ENCODE results near the gene HRK. TPM values are rescaled to one million over a fixed set of nuclear protein-coding genes. Genes with fewer than 3 reads are reported as not detected.
A peak's percentile ranks its signal among the peaks of the same experiment; 100 is the strongest.

HRK gene
- total and polyA plus RNA-seq, 4 donors, result 0.14 TPM; not detected in 3

GRCh38 chr12:116863275-116863767 lies 17.9 kb downstream of the HRK start:
- no peak overlapping the region for H3K9ac ChIP-seq (ENCODE audit: low read depth in 1 of 2, low read length in 2 of 2)
- no peak overlapping the region for H3K4me3 ChIP-seq (ENCODE audit: low read depth in 1 of 3, low read length in 3 of 3)
- H3K4me1 ChIP-seq (ENCODE audit: control insufficient read depth in 4 of 4, insufficient read depth in 4 of 4, low read length in 3 of 4), result no peaks in the 10 kb centered on the region
- no peaks in the 10 kb centered on the region for H3K9me3 ChIP-seq (ENCODE audit: control insufficient read depth in 4 of 4, low read length in 3 of 4)
- H3K27ac ChIP-seq (ENCODE audit: low read depth in 1 of 2, low read length in 2 of 2), result no peak overlapping the region
- no peaks in the 10 kb centered on the region for H3K36me3 ChIP-seq (ENCODE audit: control insufficient read depth in 4 of 4, insufficient read depth in 3 of 4, low read depth in 1 of 4, low read length in 3 of 4)
- H3K27me3 ChIP-seq (ENCODE audit: control insufficient read depth in 4 of 4, insufficient read depth in 4 of 4, low read length in 3 of 4), result peaks cover 0 to 9% (median 0%) of the 10 kb centered on the region in 4 donors
- WGBS, result 47% methylated on average over 6 of the region's 6 CpGs
- DNase-seq (ENCODE audit: low spot score), result no peak
- TF ChIP-seq RAD21 (IDR thresholded peaks at IDR 0.05), result peak in 1 of 2 donors; percentile 21
- no peak for TF ChIP-seq RXRA (IDR thresholded peaks at IDR 0.05)

- WGBS, result 89% methylated on average over 4 of the region's 4 CpGs
- no peak overlapping the region for H3K9ac ChIP-seq (ENCODE audit: low read depth in 1 of 2, low read length in 2 of 2)
- no peak overlapping the region for H3K4me3 ChIP-seq (ENCODE audit: low read depth in 1 of 3, low read length in 3 of 3)
- H3K36me3 ChIP-seq (ENCODE audit: control insufficient read depth in 4 of 4, insufficient read depth in 3 of 4, low read depth in 1 of 4, low read length in 3 of 4), result no peaks in the 10 kb centered on the region
- H3K27me3 ChIP-seq (ENCODE audit: control insufficient read depth in 4 of 4, insufficient read depth in 4 of 4, low read length in 3 of 4), result peaks cover 0 to 9% (median 0%) of the 10 kb centered on the region in 4 donors
- no peaks in the 10 kb centered on the region for H3K9me3 ChIP-seq (ENCODE audit: control insufficient read depth in 4 of 4, low read length in 3 of 4)
- no peaks in the 10 kb centered on the region for H3K4me1 ChIP-seq (ENCODE audit: control insufficient read depth in 4 of 4, insufficient read depth in 4 of 4, low read length in 3 of 4)
- no peak for DNase-seq (ENCODE audit: low spot score)
- no peak overlapping the region for H3K27ac ChIP-seq (ENCODE audit: low read depth in 1 of 2, low read length in 2 of 2)
- TF ChIP-seq RXRA (IDR thresholded peaks at IDR 0.05) (no peak), FOXA1 (IDR thresholded peaks at IDR 0.05) (no peak), YY1 (IDR thresholded peaks at IDR 0.05) (no peak)
Observed at GRCh38 chr12:116862167-116862566, 19.1 kb downstream of the HRK start.

- DNase-seq (ENCODE audit: low spot score), result no peak
- H3K27me3 ChIP-seq (ENCODE audit: control insufficient read depth in 4 of 4, insufficient read depth in 4 of 4, low read length in 3 of 4), result peaks cover 0 to 9% (median 0%) of the 10 kb centered on the region in 4 donors
- H3K27ac ChIP-seq (ENCODE audit: low read depth in 1 of 2, low read length in 2 of 2), result no peak overlapping the region
- no peak overlapping the region for H3K9ac ChIP-seq (ENCODE audit: low read depth in 1 of 2, low read length in 2 of 2)
- no peaks in the 10 kb centered on the region for H3K4me1 ChIP-seq (ENCODE audit: control insufficient read depth in 4 of 4, insufficient read depth in 4 of 4, low read length in 3 of 4)
- TF ChIP-seq GABPA (IDR thresholded peaks at IDR 0.05 in 1 of 2, conservative IDR thresholded peaks at IDR 0.05 in 1 of 2) (no peak), MAX (IDR thresholded peaks at IDR 0.05) (no peak), ZBTB33 (IDR thresholded peaks at IDR 0.05) (no peak), HNF4G (IDR thresholded peaks at IDR 0.05) (no peak), EGR1 (IDR thresholded peaks at IDR 0.05; ENCODE audit: low read depth in 2 of 2) (no peak), FOXA1 (IDR thresholded peaks at IDR 0.05) (no peak), TAF1 (conservative IDR thresholded peaks at IDR 0.05) (no peak), HNF4A (conservative IDR thresholded peaks at IDR 0.05) (no peak), FOXA2 (IDR thresholded peaks at IDR 0.05) (no peak), NR2F2 (IDR thresholded peaks at IDR 0.05) (no peak)
- WGBS, result 42% methylated on average over 12 of the region's 12 CpGs
- H3K9me3 ChIP-seq (ENCODE audit: control insufficient read depth in 4 of 4, low read length in 3 of 4), result no peaks in the 10 kb centered on the region
- no peak overlapping the region for H3K4me3 ChIP-seq (ENCODE audit: low read depth in 1 of 3, low read length in 3 of 3)
- H3K36me3 ChIP-seq (ENCODE audit: control insufficient read depth in 4 of 4, insufficient read depth in 3 of 4, low read depth in 1 of 4, low read length in 3 of 4), result no peaks in the 10 kb centered on the region
Observed at GRCh38 chr12:116861320-116861719, 19.9 kb downstream of the HRK start.

- Histone ChIP-seq H3K4me3 (ENCODE audit: low read depth in 1 of 3, low read length in 3 of 3) (no peak overlapping the region), H3K27me3 (ENCODE audit: control insufficient read depth in 4 of 4, insufficient read depth in 4 of 4, low read length in 3 of 4) (peaks cover 0 to 9% (median 0%) of the 10 kb centered on the region in 4 donors), H3K4me1 (ENCODE audit: control insufficient read depth in 4 of 4, insufficient read depth in 4 of 4, low read length in 3 of 4) (no peaks in the 10 kb centered on the region), H3K27ac (ENCODE audit: low read depth in 1 of 2, low read length in 2 of 2) (no peak overlapping the region), H3K9me3 (ENCODE audit: control insufficient read depth in 4 of 4, low read length in 3 of 4) (no peaks in the 10 kb centered on the region), H3K9ac (ENCODE audit: low read depth in 1 of 2, low read length in 2 of 2) (no peak overlapping the region), H3K36me3 (ENCODE audit: control insufficient read depth in 4 of 4, insufficient read depth in 3 of 4, low read depth in 1 of 4, low read length in 3 of 4) (no peaks in the 10 kb centered on the region)
- WGBS, result 74% methylated on average over 3 of the region's 3 CpGs
- no peak for DNase-seq (ENCODE audit: low spot score)
- TF ChIP-seq ZBTB33 (IDR thresholded peaks at IDR 0.05) (no peak), NR2F2 (IDR thresholded peaks at IDR 0.05) (no peak), SP1 (IDR thresholded peaks at IDR 0.05) (no peak), ATF3 (IDR thresholded peaks at IDR 0.05) (no peak), HNF4G (IDR thresholded peaks at IDR 0.05) (no peak), YY1 (IDR thresholded peaks at IDR 0.05) (no peak), EGR1 (IDR thresholded peaks at IDR 0.05; ENCODE audit: low read depth in 2 of 2) (no peak), GABPA (IDR thresholded peaks at IDR 0.05 in 1 of 2, conservative IDR thresholded peaks at IDR 0.05 in 1 of 2) (no peak), FOXA2 (IDR thresholded peaks at IDR 0.05) (no peak), JUND (IDR thresholded peaks at IDR 0.05) (no peak), RXRA (IDR thresholded peaks at IDR 0.05) (no peak), MAX (IDR thresholded peaks at IDR 0.05) (no peak), HNF4A (conservative IDR thresholded peaks at IDR 0.05) (no peak)
Observed at GRCh38 chr12:116860263-116860662, 21.0 kb downstream of the HRK start.
